Lower leg skin (tissue), 3 donors: ENCODE results near the gene MORC4.

ENCODE experiments used
- POLR2A ChIP-seq, 2 donors: fragments of 450-650 bp; IDR thresholded peaks; one replicate each; pipeline ENCODE4 v1.6.1; 2016 to 2017; ENCODE audit warnings: antibody characterized with exemption in 2 of 2, mild to moderate bottlenecking in 1 of 2, moderate library complexity in 1 of 2
- TF ChIP-seq, protein P1 (sequence below), 3 donors: fragments of 450-650 bp; IDR thresholded peaks; one replicate each; pipeline ENCODE4 v1.5.1; 2016; ENCODE audit warnings: antibody characterized with exemption in 3 of 3, mild to moderate bottlenecking in 3 of 3, moderate library complexity in 2 of 3

DNA sequence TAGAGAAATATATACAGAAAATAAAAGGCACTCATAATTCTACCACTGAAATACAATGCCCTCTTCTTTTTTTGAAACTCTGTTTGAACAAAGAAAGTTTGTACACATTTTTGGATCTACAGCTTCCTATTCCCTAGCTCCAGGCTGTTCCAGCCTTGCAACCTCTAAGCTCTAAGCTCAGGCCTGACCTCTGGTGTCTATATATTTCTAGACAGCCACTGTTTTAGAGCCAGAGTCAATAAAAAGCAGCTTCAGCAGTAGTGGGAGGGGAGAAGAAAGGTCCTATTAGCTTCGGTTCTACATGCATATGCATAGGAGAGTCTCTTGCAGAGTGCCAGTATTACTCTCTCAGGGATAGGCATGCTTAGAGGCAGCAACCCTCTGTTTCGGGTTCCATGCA, 40.1 kb downstream of the MORC4 start:
- TF ChIP-seq, protein P1, sequence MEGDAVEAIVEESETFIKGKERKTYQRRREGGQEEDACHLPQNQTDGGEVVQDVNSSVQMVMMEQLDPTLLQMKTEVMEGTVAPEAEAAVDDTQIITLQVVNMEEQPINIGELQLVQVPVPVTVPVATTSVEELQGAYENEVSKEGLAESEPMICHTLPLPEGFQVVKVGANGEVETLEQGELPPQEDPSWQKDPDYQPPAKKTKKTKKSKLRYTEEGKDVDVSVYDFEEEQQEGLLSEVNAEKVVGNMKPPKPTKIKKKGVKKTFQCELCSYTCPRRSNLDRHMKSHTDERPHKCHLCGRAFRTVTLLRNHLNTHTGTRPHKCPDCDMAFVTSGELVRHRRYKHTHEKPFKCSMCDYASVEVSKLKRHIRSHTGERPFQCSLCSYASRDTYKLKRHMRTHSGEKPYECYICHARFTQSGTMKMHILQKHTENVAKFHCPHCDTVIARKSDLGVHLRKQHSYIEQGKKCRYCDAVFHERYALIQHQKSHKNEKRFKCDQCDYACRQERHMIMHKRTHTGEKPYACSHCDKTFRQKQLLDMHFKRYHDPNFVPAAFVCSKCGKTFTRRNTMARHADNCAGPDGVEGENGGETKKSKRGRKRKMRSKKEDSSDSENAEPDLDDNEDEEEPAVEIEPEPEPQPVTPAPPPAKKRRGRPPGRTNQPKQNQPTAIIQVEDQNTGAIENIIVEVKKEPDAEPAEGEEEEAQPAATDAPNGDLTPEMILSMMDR (IDR thresholded peaks at IDR 0.05): no peak
- no peak for TF ChIP-seq POLR2A (IDR thresholded peaks at IDR 0.05)
